Ovary (tissue), 9 donors: ENCODE results near the gene STK38L. TPM values are rescaled to one million over a fixed set of nuclear protein-coding genes. Genes with fewer than 3 reads are reported as not detected.

Source experiments
- DNase-seq, 5 donors: peaks; one replicate each; pipeline ENCODE4 v3.0.0-alpha.2; 2019 to 2020
- H3K27ac ChIP-seq, 2 donors: fragments of 200-600 bp; one replicate each; pipeline versions ENCODE4 v1.5.1 to v1.8.0; 2019 to 2022
- H3K27me3 ChIP-seq: fragments of 200-600 bp; one replicate; pipeline ENCODE4 v1.8.0; 2022
- H3K36me3 ChIP-seq: fragments of 200-600 bp; sonication (generic); one replicate; pipeline ENCODE4 v1.5.1; 2019
- H3K4me1 ChIP-seq: one replicate; pipeline ENCODE4 v1.8.1; 2013; ENCODE audit warnings: mild to moderate bottlenecking, moderate library complexity; ENCODE audit not compliant: insufficient read depth
- H3K4me3 ChIP-seq: fragments of 200-600 bp; sonication (generic); one replicate; pipeline ENCODE4 v1.5.1; 2017
- H3K9me3 ChIP-seq, 2 donors: fragments of 200-600 bp in 1 of 2; sonication (generic) in 1 of 2; one replicate each; pipeline versions ENCODE4 v1.5.1 to v1.8.1; 2013 to 2019; ENCODE audit warnings: mild to moderate bottlenecking in 1 of 2, moderate library complexity in 1 of 2
- CTCF ChIP-seq, 3 donors: fragments of 450-650 bp in 2 of 3; fragments of 200-600 bp in 1 of 3; IDR thresholded peaks; one replicate each; pipeline versions ENCODE4 v1.5.1 to v1.8.0; 2016 to 2022; ENCODE audit warnings: antibody characterized with exemption in 3 of 3, mild to moderate bottlenecking in 1 of 3
- EP300 ChIP-seq: sonication (generic); formaldehyde crosslinking; IDR thresholded peaks from one replicate; pipeline ENCODE4 v1.6.1; 2017; ENCODE audit warnings: antibody characterized with exemption
- POLR2A ChIP-seq: fragments of 450-650 bp; IDR thresholded peaks from one replicate; pipeline ENCODE4 v1.6.1; 2017; ENCODE audit warnings: antibody characterized with exemption, mild to moderate bottlenecking, moderate library complexity
- WGBS, 3 donors: extraction: QIAGEN DNeasy Blood & Tissue Kit in 1 of 3; methylation state at CpG; one replicate each; pipeline versions ENCODE4 v1.1.5 to v1.1.7; 2013 to 2017; 5-methylcytosine and 5-hydroxymethylcytosine counted together
- intact Hi-C, 4 donors: fragments of 100-400 bp; cut with DNase I; formaldehyde crosslinking; loops; one replicate each; pipeline versions ENCODE4 v1.11.0 to v1.15.1; 2022 to 2023
- polyA plus RNA-seq, 2 donors: library from polyadenylated mRNA; stranded (reverse); fragments of 200-250 nt in 1 of 2; fragments of 350-450 nt in 1 of 2; fragmentation: Illumina TruSeq in 1 of 2; extraction: RNeasy Lipid Tissue Mini Kit (QIAGEN cat#74804) in 1 of 2; gene quantifications; one replicate each; pipeline ENCODE4 v1.2.3, GENCODE V29; 2013 to 2014
- total RNA-seq, 7 donors: library from RNA; depleted of rRNA in 2 of 7; stranded (reverse); fragments of >200 nt in 2 of 7; fragmentation: NEBNext Ultra II Directional in 3 of 7; extraction: Animal tissue kit (Norgen Biotek cat#: 25700) in 3 of 7; gene quantifications; one replicate each; pipeline versions ENCODE4 v1.1.0 to v1.2.4, GENCODE V29; 2016 to 2023
- donor health status: DM: no; HTN: no; CAD: no; lungs with moderate emphysema.
- donor health status: DM: no; HTN: no; CAD: no.
- donor health status: Bipolar disorder and iron deficiency.
- donor health status: DM: yes; HTN: yes; CAD: no.
- donor health status: DM: no; HTN: no; CAD: no.
- donor health status: DM: yes; HTN: yes; CAD: no.

The STK38L gene
- total and polyA plus RNA-seq, 9 donors: 7.4 to 24.7 (median 16.8) TPM

GRCh38 chr12:27261866-27262265 is 17.8 kb downstream of the STK38L start:
- Histone ChIP-seq H3K9me3 (no peaks in the 10 kb centered on the region), H3K27ac (no peak overlapping the region), H3K4me1 (no peaks in the 10 kb centered on the region), H3K4me3 (no peak overlapping the region), H3K27me3 (no peaks in the 10 kb centered on the region), H3K36me3 (no peaks in the 10 kb centered on the region)
- DNase-seq: no peak
- TF ChIP-seq EP300: no peak
- no peak for TF ChIP-seq POLR2A
- no peak for TF ChIP-seq CTCF (IDR thresholded peaks at IDR 0.05)
- 79 to 83% (median 82%) methylated on average over 3 of the region's 3 CpGs for WGBS, 3 donors
- intact Hi-C loops: no loop called here

GRCh38 chr12:27270148-27270547 is 26.1 kb downstream of the STK38L start:
- intact Hi-C loops: no loop called here
- no peak overlapping the region for H3K4me3 ChIP-seq
- no peaks in the 10 kb centered on the region for H3K9me3 ChIP-seq
- DNase-seq: no peak
- WGBS, 3 donors: 96 to 98% (median 97%) methylated on average over 4 of the region's 4 CpGs
- peaks cover 8% of the 10 kb centered on the region for H3K4me1 ChIP-seq
- H3K27me3 ChIP-seq: no peaks in the 10 kb centered on the region
- no peaks in the 10 kb centered on the region for H3K36me3 ChIP-seq
- TF ChIP-seq CTCF (IDR thresholded peaks at IDR 0.05) (no peak), EP300 (no peak), POLR2A (no peak)
- H3K27ac ChIP-seq: no peak overlapping the region

DNA sequence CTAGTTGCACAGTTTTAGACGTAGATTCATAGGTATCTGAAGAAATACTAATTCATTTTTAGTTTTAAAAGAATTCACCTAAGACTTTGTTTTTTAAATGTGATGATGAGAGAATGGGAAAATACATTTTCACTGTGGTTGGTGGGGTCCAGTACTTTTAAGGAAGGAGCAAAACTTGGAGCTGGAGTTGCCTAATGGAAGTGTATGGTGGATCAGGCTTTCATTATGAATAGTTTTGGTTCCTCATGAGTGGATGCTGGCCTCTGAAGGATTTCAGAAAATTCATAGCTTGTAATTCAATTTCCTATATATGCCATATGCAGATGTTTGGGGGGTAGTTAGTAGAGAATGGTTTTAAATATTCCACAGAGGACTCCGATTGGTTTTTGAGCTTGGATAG is 27.1 kb downstream of the STK38L start:
- peaks cover 8% of the 10 kb centered on the region for H3K4me1 ChIP-seq

DNA sequence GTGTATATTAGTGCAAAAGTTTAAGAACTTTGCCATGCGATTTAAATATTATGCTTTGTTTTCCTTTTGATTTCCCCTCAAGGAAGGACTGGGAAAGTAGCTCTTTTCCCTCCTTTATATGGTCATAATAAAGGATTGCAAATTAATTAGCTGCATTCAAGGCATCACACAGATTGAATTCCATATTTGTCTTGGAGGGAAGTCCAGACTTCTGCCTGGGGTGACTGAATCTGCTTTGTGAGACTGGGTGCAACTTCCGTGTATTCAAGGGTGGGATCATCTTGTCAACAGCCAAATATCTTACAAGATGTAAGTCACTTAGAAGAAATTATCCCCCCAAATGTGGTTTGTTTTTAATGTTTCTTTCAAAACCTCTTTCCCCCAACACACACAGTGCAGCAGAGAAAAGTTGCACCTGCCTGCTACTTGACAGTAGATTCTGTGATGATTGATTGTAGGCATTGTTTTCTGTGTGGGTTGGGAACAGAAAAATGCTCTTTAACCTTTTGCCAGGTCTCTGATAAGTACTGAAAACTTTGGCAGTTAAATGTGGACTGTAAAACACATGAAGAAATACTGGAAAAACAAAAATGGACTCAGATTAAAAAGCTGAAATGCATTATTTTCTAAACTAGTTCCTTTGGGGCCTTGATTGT is 28.4 kb downstream of the STK38L start:
- DNase-seq: no peak
- H3K27ac ChIP-seq: no peak overlapping the region
- H3K4me3 ChIP-seq: no peak overlapping the region
- no peaks in the 10 kb centered on the region for H3K36me3 ChIP-seq
- TF ChIP-seq EP300: no peak
- no peak for TF ChIP-seq CTCF (IDR thresholded peaks at IDR 0.05)
- TF ChIP-seq POLR2A: no peak
- intact Hi-C loops: no loop called here
- 12 to 23% (median 21%) methylated on average over 2 of the region's 2 CpGs for WGBS, 3 donors
- H3K4me1 ChIP-seq: peaks cover 8% of the 10 kb centered on the region
- no peaks in the 10 kb centered on the region for H3K27me3 ChIP-seq
- no peaks in the 10 kb centered on the region for H3K9me3 ChIP-seq

More for the DNA sequence above, 27.1 kb downstream of the STK38L start:
- Histone ChIP-seq H3K36me3 (no peaks in the 10 kb centered on the region), H3K9me3 (no peaks in the 10 kb centered on the region), H3K4me3 (no peak overlapping the region), H3K27me3 (no peaks in the 10 kb centered on the region), H3K27ac (no peak overlapping the region)
- TF ChIP-seq EP300 (no peak), POLR2A (no peak), CTCF (IDR thresholded peaks at IDR 0.05) (no peak)
- intact Hi-C loops: no loop called here
- 91 to 96% (median 95%) methylated on average over 2 of the region's 2 CpGs for WGBS, 3 donors
- DNase-seq: no peak
